SK-N-SH (cell line): ENCODE results near the gene SPG21. TPM values are rescaled to one million over a fixed set of nuclear protein-coding genes. Genes with fewer than 3 reads are reported as not detected.

Source experiments
- CTCF ChIA-PET: fragments of 300-600, 350-600 bp; formaldehyde crosslinking; extraction: SDS; loops from one replicate; lab custom pipeline; 2021; lab: Yijun Ruan, JAX
- POLR2A ChIA-PET: fragments of 350-600 bp; sonication (Branson Sonifier 250); formaldehyde crosslinking; extraction: SDS; loops from one replicate; lab custom pipeline; 2020; ENCODE audit warnings: antibody characterized with exemption, inconsistent platforms; lab: Yijun Ruan, JAX
- DNase-seq: peaks from one replicate; pipeline ENCODE4 v3.0.0; 2012
- H2AFZ ChIP-seq: fragments of 200-600 bp; sonication (generic); 2 replicates; pipeline ENCODE4 v1.8.1; 2016; ENCODE audit warnings: antibody characterized with exemption, mild to moderate bottlenecking, low read depth
- H3F3A ChIP-seq: fragments of 200-600 bp; sonication (generic); replicated peaks from 2 replicates; pipeline ENCODE3; 2016; ENCODE audit warnings: antibody characterized with exemption, mild to moderate bottlenecking; ENCODE audit not compliant: insufficient read depth
- H3K27ac ChIP-seq, 2 experiments: fragments of 200-500 bp in 1 of 2; fragments of 200-600 bp in 1 of 2; sonication (Bioruptor generic) in 1 of 2; sonication (generic), shearing (Covaris generic) in 1 of 2; 2 replicates each; pipeline versions ENCODE4 v1.5.1 to v1.6.1; 2014 to 2016; ENCODE audit warnings: low read depth in 2 of 2, inconsistent platforms in 1 of 2, low read length in 1 of 2, mild to moderate bottlenecking in 1 of 2, mixed read lengths in 1 of 2
- H3K27me3 ChIP-seq: fragments of 200-600 bp; sonication (generic), shearing (Covaris generic); 2 replicates; pipeline ENCODE4 v1.6.1; 2016; ENCODE audit warnings: mixed run types; ENCODE audit not compliant: insufficient read depth
- H3K36me3 ChIP-seq, 2 experiments: fragments of 200-500 bp in 1 of 2; fragments of 200-600 bp in 1 of 2; sonication (Bioruptor generic) in 1 of 2; sonication (generic) in 1 of 2; replicated peaks in 1 of 2; 2 replicates each; pipeline versions ENCODE3 to v1.5.1; 2014 to 2016; ENCODE audit warnings: low read length in 1 of 2, mild to moderate bottlenecking in 1 of 2; ENCODE audit not compliant: insufficient read depth in 2 of 2, control insufficient read depth in 1 of 2
- H3K4me1 ChIP-seq, 2 experiments: fragments of 200-500 bp in 1 of 2; fragments of 200-600 bp in 1 of 2; sonication (Bioruptor generic) in 1 of 2; sonication (generic), shearing (Covaris generic) in 1 of 2; 2 replicates each; pipeline versions ENCODE4 v1.5.1 to v1.6.1; 2014 to 2016; ENCODE audit warnings: low read depth in 1 of 2, low read length in 1 of 2, mixed run types in 1 of 2; ENCODE audit not compliant: insufficient read depth in 2 of 2, control insufficient read depth in 1 of 2
- H3K4me2 ChIP-seq: fragments of 200-600 bp; sonication (generic), shearing (Covaris generic); 2 replicates; pipeline ENCODE4 v1.6.1; 2017; ENCODE audit warnings: mixed run types
- H3K4me3 ChIP-seq, 2 experiments: fragments of 200-500 bp in 1 of 2; fragments of 200-600 bp in 1 of 2; sonication (Bioruptor generic) in 1 of 2; sonication (generic), shearing (Covaris generic) in 1 of 2; 2 replicates each; pipeline versions ENCODE4 v1.5.1 to v1.8.1; 2014 to 2016; ENCODE audit warnings: low read depth in 2 of 2, inconsistent platforms in 1 of 2, low read length in 1 of 2, mild to moderate bottlenecking in 1 of 2, mixed read lengths in 1 of 2, moderate library complexity in 1 of 2
- H3K79me2 ChIP-seq: fragments of 200-600 bp; sonication (generic); 2 replicates; pipeline ENCODE4 v1.8.1; 2017; ENCODE audit warnings: mild to moderate bottlenecking; ENCODE audit not compliant: insufficient read depth
- H3K9ac ChIP-seq: fragments of 200-600 bp; sonication (generic); 2 replicates; pipeline ENCODE4 v1.6.1; 2017; ENCODE audit warnings: mixed run types
- H3K9me2 ChIP-seq: fragments of 200-600 bp; sonication (generic); 2 replicates; pipeline ENCODE4 v1.6.1; 2017; ENCODE audit warnings: mixed run types
- H3K9me3 ChIP-seq: fragments of 200-600 bp; sonication (generic); 2 replicates; pipeline ENCODE4 v1.6.1; 2017; ENCODE audit warnings: mixed run types, mild to moderate bottlenecking, moderate library complexity
- H4K20me1 ChIP-seq: fragments of 200-600 bp; sonication (generic); 2 replicates; pipeline ENCODE4 v1.6.1; 2017; ENCODE audit warnings: mild to moderate bottlenecking, mixed run types; ENCODE audit not compliant: insufficient read depth
- CHD2 ChIP-seq: fragments of 150-350 bp; IDR thresholded peaks from 2 replicates; pipeline ENCODE4 v1.6.1; 2018; ENCODE audit warnings: low read length; ENCODE audit not compliant: partially characterized antibody
- ELF1 ChIP-seq: IDR thresholded peaks from 2 replicates; pipeline ENCODE4 v1.4.0; 2012
- EP300 ChIP-seq, 2 experiments: IDR thresholded peaks; 2 replicates each; pipeline versions ENCODE4 v1.4.0 to v1.6.1; 2012; ENCODE audit warnings: borderline replicate concordance in 1 of 2, low read depth in 1 of 2, low read length in 1 of 2
- FOXJ3 ChIP-seq: sonication (generic); formaldehyde crosslinking; IDR thresholded peaks from 2 replicates; pipeline ENCODE4 v1.5.1; 2020; ENCODE audit warnings: mild to moderate bottlenecking, missing genetic modification reagents
- FOXM1 ChIP-seq: IDR thresholded peaks from 2 replicates; pipeline ENCODE4 v1.4.0; 2012; ENCODE audit warnings: low read depth, mild to moderate bottlenecking
- GABPA ChIP-seq: IDR thresholded peaks from 2 replicates; pipeline ENCODE4 v1.4.0; 2012; ENCODE audit warnings: low read depth, mild to moderate bottlenecking
- GATA2 ChIP-seq: sonication (generic); formaldehyde crosslinking; IDR thresholded peaks from 2 replicates; pipeline ENCODE4 v1.5.0; 2020; ENCODE audit warnings: mild to moderate bottlenecking, missing genetic modification reagents
- JUND ChIP-seq: IDR thresholded peaks from 2 replicates; pipeline ENCODE4 v1.4.0; 2012
- MEF2A ChIP-seq: IDR thresholded peaks from 2 replicates; pipeline ENCODE4 v1.4.0; 2012; ENCODE audit warnings: low read depth, borderline replicate concordance
- NFIC ChIP-seq: IDR thresholded peaks from 2 replicates; pipeline ENCODE4 v1.4.0; 2012; ENCODE audit warnings: borderline replicate concordance
- POLR2AphosphoS5 ChIP-seq: IDR thresholded peaks from 2 replicates; pipeline ENCODE4 v1.6.1; 2012; ENCODE audit warnings: low read depth, low read length
- RAD21 ChIP-seq: IDR thresholded peaks from 2 replicates; pipeline ENCODE4 v1.6.1; 2012; ENCODE audit warnings: mild to moderate bottlenecking, low read length
- RCOR1 ChIP-seq: fragments of 150-350 bp; IDR thresholded peaks from 2 replicates; pipeline ENCODE4 v1.6.1; 2017; ENCODE audit warnings: antibody characterized with exemption, low read length
- RFX5 ChIP-seq: IDR thresholded peaks from 2 replicates; pipeline ENCODE4 v1.6.1; 2012; ENCODE audit warnings: mild to moderate bottlenecking, improper control_type of control experiment, low read length
- RXRA ChIP-seq: IDR thresholded peaks from 2 replicates; pipeline ENCODE4 v1.4.0; 2012; ENCODE audit warnings: low read depth, mild to moderate bottlenecking, borderline replicate concordance
- TAF1 ChIP-seq: IDR thresholded peaks from 2 replicates; pipeline ENCODE4 v1.6.1; 2012; ENCODE audit warnings: low read depth, mild to moderate bottlenecking, low read length, moderate library complexity, borderline replicate concordance
- TEAD4 ChIP-seq: IDR thresholded peaks from 2 replicates; pipeline ENCODE4 v1.4.0; 2012; ENCODE audit warnings: mild to moderate bottlenecking, borderline replicate concordance; ENCODE audit not compliant: insufficient read depth
- WGBS: methylation state at CpG from one replicate; pipeline ENCODE4 v1.1.6; 2017; ENCODE audit warnings: low lambda C conversion rate; 5-methylcytosine and 5-hydroxymethylcytosine counted together
- polyA plus RNA-seq, 3 experiments: library from polyadenylated mRNA; depleted of rRNA; stranded (reverse); fragments of >200 nt; gene quantifications; 2 replicates each; pipeline ENCODE4 v1.2.3, GENCODE V29; 2012
- TF ChIP-seq, protein P1 (sequence below): IDR thresholded peaks from 2 replicates; pipeline ENCODE4 v1.4.0; 2012; ENCODE audit warnings: low read depth

Gene SPG21
- polyA plus RNA-seq, 1 of the 3 experiments (the other 2 are of a cell fraction), result 56.5 TPM

DNA sequence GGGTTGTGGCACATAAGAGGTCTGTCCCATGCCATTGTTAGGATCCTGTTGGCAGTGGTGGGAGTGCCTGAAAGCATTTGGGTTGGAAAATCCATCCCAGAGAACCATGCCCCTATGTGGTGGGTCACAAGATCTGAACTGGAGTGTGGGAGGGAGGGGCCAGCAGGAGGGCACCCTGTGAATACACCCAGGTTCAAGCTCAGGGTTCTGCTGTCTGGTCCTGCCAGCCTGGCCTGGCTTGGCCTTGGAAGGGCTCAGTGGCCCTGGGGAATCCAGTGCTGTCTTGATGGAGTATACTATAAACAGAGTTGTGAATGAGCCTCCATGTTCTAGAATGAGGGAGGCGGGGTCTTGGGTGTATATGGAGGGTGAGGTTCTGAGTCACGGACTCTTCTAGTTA, 66.2 kb downstream of the SPG21 start:
- DNase-seq, result no peak
- no peaks in the 10 kb centered on the region for H3K9me2 ChIP-seq
- no peaks in the 10 kb centered on the region for H3K9me3 ChIP-seq
- no peak overlapping the region for H3K4me2 ChIP-seq
- no peaks in the 10 kb centered on the region for H3F3A ChIP-seq
- H3K36me3 ChIP-seq, result peaks cover 0 to 5% of the 10 kb centered on the region in 2 experiments
- H2AFZ ChIP-seq, result no peak overlapping the region
- no peak overlapping the region for H3K9ac ChIP-seq
- 84% methylated on average over 2 of the region's 2 CpGs for whole genome bisulfite sequencing
- ChIA-PET CTCF (no interaction called here), POLR2A (no interaction called here)
- no peaks in the 10 kb centered on the region for H4K20me1 ChIP-seq
- no peak overlapping the region for H3K27ac ChIP-seq
- H3K4me3 ChIP-seq, result no peak overlapping the region
- H3K27me3 ChIP-seq, result no peaks in the 10 kb centered on the region
- no peak for TF ChIP-seq RCOR1
- TF ChIP-seq, protein P1, sequence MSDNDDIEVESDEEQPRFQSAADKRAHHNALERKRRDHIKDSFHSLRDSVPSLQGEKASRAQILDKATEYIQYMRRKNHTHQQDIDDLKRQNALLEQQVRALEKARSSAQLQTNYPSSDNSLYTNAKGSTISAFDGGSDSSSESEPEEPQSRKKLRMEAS, result no peak
- TF ChIP-seq RFX5, result no peak
- no peak for TF ChIP-seq FOXJ3 (CRISPR knock-in tag)
- TF ChIP-seq EP300 (IDR thresholded peaks at IDR 0.05; ENCODE audit: borderline replicate concordance in 1 of 2, low read depth in 1 of 2, low read length in 1 of 2), result no peak
- peaks cover 0 to 1% of the 10 kb centered on the region in 2 experiments; a peak in 1 of 4 replicates for H3K4me1 ChIP-seq
- no peaks in the 10 kb centered on the region for H3K79me2 ChIP-seq

DNA sequence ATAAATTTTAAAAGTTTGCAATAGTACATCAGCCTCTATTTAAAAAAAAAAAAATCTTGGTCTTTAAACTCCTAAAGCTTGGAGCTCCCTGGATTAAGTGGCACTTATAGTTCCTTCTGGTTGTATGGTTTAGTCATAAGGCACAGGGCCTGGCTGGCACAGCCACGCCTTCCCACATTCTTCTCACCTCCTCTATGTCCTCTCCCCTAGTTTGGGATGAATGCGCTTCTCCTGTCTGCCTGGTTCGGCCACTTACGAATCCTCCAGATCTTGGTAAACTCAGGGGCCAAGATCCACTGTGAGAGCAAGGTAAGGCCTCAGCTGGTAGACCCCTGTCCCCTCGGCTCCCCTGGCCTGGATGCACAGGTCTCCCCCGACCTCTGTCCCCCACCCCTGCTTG, 68.0 kb downstream of the SPG21 start:
- no peak for DNase-seq
- TF ChIP-seq NFIC (no peak), JUND (no peak), MEF2A (no peak), RAD21 (no peak)
- TF ChIP-seq, all 33 proteins: peak for 0
- POLR2A ChIA-PET, result no interaction called here
- peaks cover 0 to 5% of the 10 kb centered on the region in 2 experiments for H3K36me3 ChIP-seq
- no peaks in the 10 kb centered on the region for H3K27me3 ChIP-seq
- no peaks in the 10 kb centered on the region for H3K9me3 ChIP-seq
- H3K4me1 ChIP-seq, result peaks cover 0 to 7% of the 10 kb centered on the region in 2 experiments; a peak in 1 of 4 replicates
- H4K20me1 ChIP-seq, result no peaks in the 10 kb centered on the region
- no peak overlapping the region for H2AFZ ChIP-seq
- H3K79me2 ChIP-seq, result no peaks in the 10 kb centered on the region
- no peak overlapping the region for H3K4me2 ChIP-seq
- H3K9ac ChIP-seq, result no peak overlapping the region
- H3K4me3 ChIP-seq, result no peak overlapping the region
- WGBS, result 83% methylated on average over 6 of the region's 6 CpGs
- no peaks in the 10 kb centered on the region for H3K9me2 ChIP-seq
- no peak overlapping the region for H3K27ac ChIP-seq
- no peaks in the 10 kb centered on the region for H3F3A ChIP-seq
- CTCF ChIA-PET, result no interaction called here

DNA sequence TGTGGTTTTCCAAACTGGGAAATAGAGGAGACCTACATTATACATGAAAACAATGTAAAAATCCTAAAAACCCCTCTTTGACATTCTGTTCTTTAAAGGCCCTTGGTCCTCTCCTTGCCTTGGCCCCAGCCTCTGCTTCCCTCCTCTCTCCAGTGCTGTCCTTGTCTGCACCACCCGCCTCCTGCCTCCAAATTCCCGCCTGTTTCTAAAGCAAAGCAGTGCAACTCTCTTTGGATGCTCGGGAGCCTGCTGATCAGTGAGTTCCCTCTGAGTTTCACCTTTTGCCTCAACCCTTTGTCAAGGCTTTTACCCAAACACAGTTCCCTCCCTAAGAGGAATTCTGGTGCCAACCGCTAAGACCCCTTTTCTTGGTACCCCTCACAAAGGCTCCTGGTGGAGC, 70.0 kb downstream of the SPG21 start:
- H4K20me1 ChIP-seq, result no peaks in the 10 kb centered on the region
- H3K4me2 ChIP-seq, result no peak overlapping the region
- no peaks in the 10 kb centered on the region for H3K27me3 ChIP-seq
- DNase-seq, result peak; percentile 2
- no peak overlapping the region for H3K27ac ChIP-seq
- no peaks in the 10 kb centered on the region for H3K9me2 ChIP-seq
- no peak for TF ChIP-seq TEAD4
- no peak for TF ChIP-seq ELF1
- no peak for TF ChIP-seq POLR2AphosphoS5
- TF ChIP-seq GABPA, result no peak
- no peak for TF ChIP-seq RXRA
- no peak for TF ChIP-seq FOXM1
- no peak for TF ChIP-seq GATA2
- no peak for TF ChIP-seq CHD2
- no peak for TF ChIP-seq TAF1
- H3F3A ChIP-seq, result no peaks in the 10 kb centered on the region
- CTCF ChIA-PET, result no interaction called here
- peaks cover 0 to 5% of the 10 kb centered on the region in 2 experiments for H3K36me3 ChIP-seq
- H2AFZ ChIP-seq, result no peak overlapping the region
- H3K4me1 ChIP-seq, result peaks cover 0 to 9% of the 10 kb centered on the region in 2 experiments; a peak in 1 of 4 replicates
- H3K4me3 ChIP-seq, result no peak overlapping the region
- H3K79me2 ChIP-seq, result no peaks in the 10 kb centered on the region
- 89% methylated on average over 4 of the region's 4 CpGs for WGBS
- H3K9ac ChIP-seq, result no peak overlapping the region
- POLR2A ChIA-PET, result no interaction called here
- H3K9me3 ChIP-seq, result no peaks in the 10 kb centered on the region
